ENCODE measurements around the gene LMX1B.

DNA sequence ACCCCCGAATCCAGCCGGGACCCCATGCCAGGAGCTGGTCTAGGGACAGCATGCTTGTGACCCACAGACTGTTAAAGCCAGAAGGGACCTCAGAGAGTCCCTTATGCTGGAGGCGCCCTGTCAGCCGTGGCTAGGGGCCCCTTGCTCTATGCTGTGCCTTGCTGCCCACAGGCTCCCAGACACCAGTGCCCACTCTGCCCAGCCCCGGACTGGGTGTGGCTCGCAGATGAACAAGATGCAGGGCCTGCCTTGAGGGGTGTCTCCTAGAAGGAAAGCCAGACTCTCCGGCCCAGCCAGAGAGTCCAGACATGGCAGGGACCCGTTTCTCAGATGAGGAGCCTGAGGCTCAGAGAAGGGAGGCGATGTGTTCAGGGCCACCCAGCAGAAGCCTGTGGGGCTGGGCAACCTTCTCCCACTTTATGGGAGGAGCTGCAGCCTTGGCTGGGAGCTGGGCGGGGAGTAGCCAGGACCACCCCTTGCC lies 85.7 kb downstream of the LMX1B start:
- TF ChIP-seq ZNF704 (tag by site-specific recombination; IDR thresholded peaks at IDR 0.05) (no peak), CTCF (tag by site-specific recombination; IDR thresholded peaks at IDR 0.05) (no peak), ZNF354C (tag by site-specific recombination; IDR thresholded peaks at IDR 0.05; ENCODE audit: borderline replicate concordance, low read depth) (no peak), TCF7L2 (IDR thresholded peaks at IDR 0.05; ENCODE audit: borderline replicate concordance, low read depth, low read length) (no peak), ZNF114 (tag by site-specific recombination; IDR thresholded peaks at IDR 0.05) (no peak), ZNF561 (tag by site-specific recombination; IDR thresholded peaks at IDR 0.05; ENCODE audit: borderline replicate concordance) (no peak), ZBTB20 (tag by site-specific recombination; IDR thresholded peaks at IDR 0.05) (no peak), HOXA7 (CRISPR knock-in tag; IDR thresholded peaks at IDR 0.05; ENCODE audit: borderline replicate concordance) (no peak), ZNF423 (tag by site-specific recombination; IDR thresholded peaks at IDR 0.05) (no peak), ZNF76 (tag by site-specific recombination; IDR thresholded peaks at IDR 0.05; ENCODE audit: borderline replicate concordance, low read depth) (no peak), REST (tag by site-specific recombination; IDR thresholded peaks at IDR 0.05) (no peak), ZNF785 (tag by site-specific recombination; IDR thresholded peaks at IDR 0.05) (no peak)

All from HEK293 (cell line).